Astrocyte (in vitro differentiated cells and primary cell): ENCODE measurements around the gene FAAP100.

ENCODE experiments used
- CTCF ChIP-seq: IDR thresholded peaks from 2 replicates; pipeline ENCODE4 v1.5.1; 2011; ENCODE audit warnings: low read depth, mild to moderate bottlenecking, inconsistent platforms, low read length, moderate library complexity; ENCODE audit not compliant: insufficient read depth
- EZH2 ChIP-seq: IDR thresholded peaks from 2 replicates; pipeline ENCODE4 v1.6.1; 2012; ENCODE audit warnings: mild to moderate bottlenecking, low read length, inconsistent platforms; ENCODE audit not compliant: insufficient read depth

GRCh38 chr17:81573794-81574642 lies 21.9 kb upstream of the FAAP100 start:
- TF ChIP-seq EZH2 (no peak), CTCF (no peak)
